ENCODE data around the gene CALR3.
"Not testable (repeated sequence)": the region's sequence is repeated elsewhere in the genome, so short reads cannot be mapped to it uniquely, and the experiment has no call there.

CALR3 gene

GRCh38 chr19:16495982-16496612, at the start of gene CALR3, which contains the start of gene C19orf44:
TSS of gene CALR3 (minus strand) at chr19:16496167. CDS start at chr19:16496129, 38 bp downstream.
TSS of gene C19orf44 (plus strand) at chr19:16496394. CDS start at chr19:16500793, 4,399 bp downstream.
- FAIRE-seq, result peak; percentile 96
- peak; percentile 99 for DNase-seq (ENCODE audit: insufficient read length, low spot score)

- DNase-seq (ENCODE audit: insufficient read length, low spot score) (no peak), FAIRE-seq (no peak)
These were observed 48.7 kb upstream of the CALR3 start for GRCh38 chr19:16544473-16545231.

- DNase-seq (ENCODE audit: insufficient read length, low spot score); FAIRE-seq: not testable (repeated sequence)
These were observed 47.8 kb upstream of the CALR3 start for GRCh38 chr19:16543734-16544133.

- FAIRE-seq (no peak), DNase-seq (ENCODE audit: insufficient read length, low spot score) (no peak)
These were observed 47.0 kb upstream of the CALR3 start for GRCh38 chr19:16542910-16543472.

- FAIRE-seq (peak; percentile 59), DNase-seq (ENCODE audit: insufficient read length, low spot score) (peak; percentile 94)
These were observed 46.3 kb upstream of the CALR3 start, which contains the start of gene CHERP for GRCh38 chr19:16542045-16542909. TSS of gene CHERP (minus strand) at chr19:16542437. CDS start at chr19:16542378, 59 bp downstream.

GRCh38 chr19:16541526-16542044, 45.6 kb upstream of the CALR3 start:
- no peak for FAIRE-seq
- DNase-seq (ENCODE audit: insufficient read length, low spot score), result no peak

GRCh38 chr19:16540948-16541347, 45.0 kb upstream of the CALR3 start:
- DNase-seq (ENCODE audit: insufficient read length, low spot score), result no peak
- no peak for FAIRE-seq

GRCh38 chr19:16537111-16537510, 41.1 kb upstream of the CALR3 start:
- no peak for FAIRE-seq

GRCh38 chr19:16536130-16536529, 40.2 kb upstream of the CALR3 start:
- DNase-seq (ENCODE audit: insufficient read length, low spot score), result no peak
- no peak for FAIRE-seq

More at GRCh38 chr19:16537111-16537510, 41.1 kb upstream of the CALR3 start:
- DNase-seq (ENCODE audit: insufficient read length, low spot score), result no peak

GRCh38 chr19:16535381-16535780, 39.4 kb upstream of the CALR3 start:
- no peak for FAIRE-seq

GRCh38 chr19:16532440-16533234, 36.7 kb upstream of the CALR3 start:
- DNase-seq (ENCODE audit: insufficient read length, low spot score), result no peak
- FAIRE-seq, result no peak

More at GRCh38 chr19:16535381-16535780, 39.4 kb upstream of the CALR3 start:
- no peak for DNase-seq (ENCODE audit: insufficient read length, low spot score)

GRCh38 chr19:16531380-16531669, 35.4 kb upstream of the CALR3 start:
- DNase-seq (ENCODE audit: insufficient read length, low spot score), result no peak
- FAIRE-seq, result no peak

- FAIRE-seq, result no peak
- DNase-seq (ENCODE audit: insufficient read length, low spot score), result no peak
These were observed 34.8 kb upstream of the CALR3 start for GRCh38 chr19:16530540-16531379.

GRCh38 chr19:16529466-16530144, 33.6 kb upstream of the CALR3 start:
- DNase-seq (ENCODE audit: insufficient read length, low spot score) (no peak), FAIRE-seq (no peak)

- DNase-seq (ENCODE audit: insufficient read length, low spot score) (no peak), FAIRE-seq (no peak)
These were observed 32.1 kb upstream of the CALR3 start for GRCh38 chr19:16527971-16528521.

- peak; percentile 40 for FAIRE-seq
These were observed 31.5 kb upstream of the CALR3 start for GRCh38 chr19:16527334-16527935.

GRCh38 chr19:16525751-16526481, 29.9 kb upstream of the CALR3 start:
- DNase-seq (ENCODE audit: insufficient read length, low spot score) (no peak), FAIRE-seq (no peak)

More at GRCh38 chr19:16527334-16527935, 31.5 kb upstream of the CALR3 start:
- no peak for DNase-seq (ENCODE audit: insufficient read length, low spot score)

Data from HTR-8/SVneo (cell line).